HG03457 (cell line): ENCODE data around the gene FAM90A26.
"Not testable (repeated sequence)": the region's sequence is repeated elsewhere in the genome, so short reads cannot be mapped to it uniquely, and the experiment has no call there.

ENCODE experiments used
- ATAC-seq: cut with Tn5 transposase; IDR thresholded peaks from one replicate; pipeline ENCODE4 v1.9.1; 2021; ENCODE audit warnings: moderate number of reproducible peaks; ENCODE audit not compliant: unreplicated experiment

FAM90A26 gene

GRCh38 chr4:9155101-9155886, 14.9 kb upstream of the FAM90A26 start:
- ATAC-seq = not testable (repeated sequence)

GRCh38 chr4:9158392-9158791, 11.8 kb upstream of the FAM90A26 start:
- not testable (repeated sequence) for ATAC-seq

- ATAC-seq = not testable (repeated sequence)
Observed at GRCh38 chr4:9160046-9160445, 10.2 kb upstream of the FAM90A26 start.

- ATAC-seq = not testable (repeated sequence)
Observed at GRCh38 chr4:9165990-9166389, 4.2 kb upstream of the FAM90A26 start.

- ATAC-seq = not testable (repeated sequence)
Observed at GRCh38 chr4:9210357-9210756, 40.1 kb downstream of the FAM90A26 start, which contains the start of gene USP17L10. Gene USP17L10 (plus strand): TSS chr4:9210657. CDS start chr4:9210657, 0 bp downstream.

GRCh38 chr4:9214701-9215100, 44.5 kb downstream of the FAM90A26 start:
- ATAC-seq = not testable (repeated sequence)

- not testable (repeated sequence) for ATAC-seq
Observed at GRCh38 chr4:9215105-9215504, 44.9 kb downstream of the FAM90A26 start, which contains the start of gene USP17L11. Gene USP17L11 (plus strand): TSS chr4:9215405. CDS start chr4:9215405, 0 bp downstream.

GRCh38 chr4:9219852-9220251, 49.6 kb downstream of the FAM90A26 start, which contains the start of gene USP17L12:
Gene USP17L12 (plus strand): TSS chr4:9220152. CDS start chr4:9220152, 0 bp downstream.
- not testable (repeated sequence) for ATAC-seq

- not testable (repeated sequence) for ATAC-seq
Observed at GRCh38 chr4:9224596-9224995, 54.4 kb downstream of the FAM90A26 start, which contains the start of gene USP17L13. Gene USP17L13 (plus strand): TSS chr4:9224896. CDS start chr4:9224896, 0 bp downstream.
